HG02870 (cell line): Measurements from ENCODE around the gene PRDM4.
"Not testable (repeated sequence)": the region's sequence is repeated elsewhere in the genome, so short reads cannot be mapped to it uniquely, and the experiment has no call there.

Source experiments
- ATAC-seq: cut with Tn5 transposase; IDR thresholded peaks from one replicate; pipeline ENCODE4 v1.9.1; 2021; ENCODE audit warnings: mild to moderate bottlenecking, moderate library complexity; ENCODE audit not compliant: unreplicated experiment

The PRDM4 gene

GRCh38 chr12:107775093-107775721, 14.3 kb upstream of the PRDM4 start:
- no peak for ATAC-seq

GRCh38 chr12:107774349-107775029, 13.6 kb upstream of the PRDM4 start, which contains the start of gene ASCL4:
TSS of gene ASCL4 (plus strand) at chr12:107774704. CDS start at chr12:107775219, 515 bp downstream.
- ATAC-seq, result no peak

- no peak for ATAC-seq
These were observed 6.5 kb upstream of the PRDM4 start for GRCh38 chr12:107767466-107767865.

- ATAC-seq, result no peak
These were observed 4.4 kb upstream of the PRDM4 start for GRCh38 chr12:107765316-107765715.

GRCh38 chr12:107764626-107765025, 3.7 kb upstream of the PRDM4 start:
- no peak for ATAC-seq

- no peak for ATAC-seq
These were observed 1.9 kb upstream of the PRDM4 start for GRCh38 chr12:107762874-107763273.

- ATAC-seq, result no peak
These were observed 566 bp upstream of the PRDM4 start for GRCh38 chr12:107761502-107761904.

GRCh38 chr12:107760207-107760808, 629 bp downstream of the PRDM4 start:
- peak; percentile 23 for ATAC-seq

- ATAC-seq, result no peak
These were observed 1.5 kb downstream of the PRDM4 start for GRCh38 chr12:107759410-107759809.

- no peak for ATAC-seq
These were observed 11.9 kb downstream of the PRDM4 start for GRCh38 chr12:107749083-107749482.

- ATAC-seq, result no peak
These were observed 12.5 kb downstream of the PRDM4 start for GRCh38 chr12:107748472-107748871.

GRCh38 chr12:107736914-107737313, 24.0 kb downstream of the PRDM4 start:
- ATAC-seq, result peak; percentile 86

- no peak for ATAC-seq
These were observed 25.2 kb downstream of the PRDM4 start for GRCh38 chr12:107735763-107736162.

GRCh38 chr12:107734139-107734538, 26.8 kb downstream of the PRDM4 start:
- ATAC-seq, result no peak

- no peak for ATAC-seq
These were observed 28.6 kb downstream of the PRDM4 start for GRCh38 chr12:107732365-107732764.

- no peak for ATAC-seq
These were observed 29.6 kb downstream of the PRDM4 start for GRCh38 chr12:107731366-107731765.

- ATAC-seq, result no peak
These were observed 30.2 kb downstream of the PRDM4 start for GRCh38 chr12:107730618-107731341.

GRCh38 chr12:107727742-107728141, 33.2 kb downstream of the PRDM4 start:
- ATAC-seq, result not testable (repeated sequence)

- ATAC-seq, result not testable (repeated sequence)
These were observed 33.6 kb downstream of the PRDM4 start for GRCh38 chr12:107727327-107727726.

GRCh38 chr12:107718606-107719005, 42.3 kb downstream of the PRDM4 start:
- ATAC-seq, result no peak

- no peak for ATAC-seq
These were observed 45.2 kb downstream of the PRDM4 start for GRCh38 chr12:107715780-107716179.
